Smooth muscle cell (in vitro differentiated cells): Measurements from ENCODE around the gene A3GALT2. TPM values are rescaled to one million over a fixed set of nuclear protein-coding genes. Genes with fewer than 3 reads are reported as not detected.

ENCODE experiments used
- DNase-seq: peaks from one replicate; lab custom pipeline; 2025; ENCODE audit not compliant: unreplicated experiment; lab: John Stamatoyannopoulos, UW
- H2AFZ ChIP-seq: fragments of 200-600 bp; sonication (generic); 2 replicates; pipeline ENCODE4 v1.6.0; 2016; ENCODE audit warnings: antibody characterized with exemption, low read depth, mild to moderate bottlenecking
- H3F3A ChIP-seq: fragments of 200-600 bp; sonication (generic); 2 replicates; pipeline ENCODE4 v1.6.0; 2017; ENCODE audit warnings: antibody characterized with exemption, low read depth
- H3K27ac ChIP-seq: fragments of 200-600 bp; sonication (generic); 2 replicates; pipeline ENCODE4 v1.5.1; 2016; ENCODE audit warnings: low read depth, mild to moderate bottlenecking
- H3K27me3 ChIP-seq: fragments of 200-600 bp; sonication (generic); 2 replicates; pipeline ENCODE4 v1.6.1; 2016; ENCODE audit warnings: low read depth, mild to moderate bottlenecking
- H3K36me3 ChIP-seq: fragments of 200-600 bp; sonication (generic); 2 replicates; pipeline ENCODE4 v1.5.1; 2016; ENCODE audit warnings: low read depth
- H3K4me1 ChIP-seq: fragments of 200-600 bp; sonication (generic); 2 replicates; pipeline ENCODE4 v1.5.1; 2016; ENCODE audit warnings: low read depth
- H3K4me2 ChIP-seq: fragments of 200-600 bp; sonication (generic); 2 replicates; pipeline ENCODE4 v1.6.0; 2016; ENCODE audit warnings: mild to moderate bottlenecking
- H3K4me3 ChIP-seq: fragments of 200-600 bp; sonication (generic); 2 replicates; pipeline ENCODE4 v1.5.1; 2016; ENCODE audit warnings: mild to moderate bottlenecking
- H3K79me2 ChIP-seq: fragments of 200-600 bp; sonication (generic); 2 replicates; pipeline ENCODE4 v1.6.0; 2016; ENCODE audit warnings: low read depth, mild to moderate bottlenecking
- H3K9ac ChIP-seq: fragments of 200-600 bp; sonication (generic); 2 replicates; pipeline ENCODE4 v1.6.0; 2016; ENCODE audit warnings: low read depth
- H3K9me3 ChIP-seq: fragments of 200-600 bp; sonication (generic); replicated peaks from 2 replicates; pipeline ENCODE4 v1.5.1; 2016; ENCODE audit warnings: low read depth
- H4K20me1 ChIP-seq: fragments of 200-600 bp; sonication (generic); 2 replicates; pipeline ENCODE4 v1.6.0; 2016; ENCODE audit warnings: low read depth
- WGBS: methylation state at CpG from one replicate; pipeline ENCODE4 v1.1.7; 2016; ENCODE audit warnings: low lambda C conversion rate; 5-methylcytosine and 5-hydroxymethylcytosine counted together
- polyA plus RNA-seq: library from polyadenylated mRNA; unstranded; fragments of >200 nt; fragmentation: Nextera tagmentation; extraction: Ambion mirVana; gene quantifications from 2 replicates; pipeline ENCODE4 v1.2.1, GENCODE V29; 2016
- total RNA-seq: library from RNA; depleted of rRNA; stranded (reverse); fragments of >200 nt; gene quantifications from 2 replicates; pipeline ENCODE4 v1.2.3, GENCODE V29; 2014
- TF ChIP-seq, protein P1 (sequence below): fragments of 200-600 bp; sonication (generic); IDR thresholded peaks from 2 replicates; pipeline ENCODE4 v1.5.1; 2017; ENCODE audit warnings: borderline replicate concordance, mild to moderate bottlenecking, antibody characterized with exemption; ENCODE audit not compliant: insufficient read depth, poor library complexity, severe bottlenecking

A3GALT2 gene
- total and polyA plus RNA-seq, 2 experiments from 2014 or later, result not detected

- Histone ChIP-seq H2AFZ (no peak overlapping the region), H3K27me3 (no peaks in the 10 kb centered on the region), H3K4me1 (peaks cover 22% of the 10 kb centered on the region), H4K20me1 (no peaks in the 10 kb centered on the region), H3K9me3 (no peaks in the 10 kb centered on the region), H3K4me3 (no peak overlapping the region), H3K27ac (no peak overlapping the region), H3K9ac (no peak overlapping the region), H3K36me3 (no peaks in the 10 kb centered on the region), H3K79me2 (peaks cover 4% of the 10 kb centered on the region), H3F3A (no peaks in the 10 kb centered on the region), H3K4me2 (no peak overlapping the region)
- no peak for DNase-seq
- WGBS, result 88% methylated on average over 16 of the region's 16 CpGs
- TF ChIP-seq, protein P1, sequence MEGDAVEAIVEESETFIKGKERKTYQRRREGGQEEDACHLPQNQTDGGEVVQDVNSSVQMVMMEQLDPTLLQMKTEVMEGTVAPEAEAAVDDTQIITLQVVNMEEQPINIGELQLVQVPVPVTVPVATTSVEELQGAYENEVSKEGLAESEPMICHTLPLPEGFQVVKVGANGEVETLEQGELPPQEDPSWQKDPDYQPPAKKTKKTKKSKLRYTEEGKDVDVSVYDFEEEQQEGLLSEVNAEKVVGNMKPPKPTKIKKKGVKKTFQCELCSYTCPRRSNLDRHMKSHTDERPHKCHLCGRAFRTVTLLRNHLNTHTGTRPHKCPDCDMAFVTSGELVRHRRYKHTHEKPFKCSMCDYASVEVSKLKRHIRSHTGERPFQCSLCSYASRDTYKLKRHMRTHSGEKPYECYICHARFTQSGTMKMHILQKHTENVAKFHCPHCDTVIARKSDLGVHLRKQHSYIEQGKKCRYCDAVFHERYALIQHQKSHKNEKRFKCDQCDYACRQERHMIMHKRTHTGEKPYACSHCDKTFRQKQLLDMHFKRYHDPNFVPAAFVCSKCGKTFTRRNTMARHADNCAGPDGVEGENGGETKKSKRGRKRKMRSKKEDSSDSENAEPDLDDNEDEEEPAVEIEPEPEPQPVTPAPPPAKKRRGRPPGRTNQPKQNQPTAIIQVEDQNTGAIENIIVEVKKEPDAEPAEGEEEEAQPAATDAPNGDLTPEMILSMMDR, result no peak
Observed at GRCh38 chr1:33354707-33355316, 33.9 kb upstream of the A3GALT2 start.

DNA sequence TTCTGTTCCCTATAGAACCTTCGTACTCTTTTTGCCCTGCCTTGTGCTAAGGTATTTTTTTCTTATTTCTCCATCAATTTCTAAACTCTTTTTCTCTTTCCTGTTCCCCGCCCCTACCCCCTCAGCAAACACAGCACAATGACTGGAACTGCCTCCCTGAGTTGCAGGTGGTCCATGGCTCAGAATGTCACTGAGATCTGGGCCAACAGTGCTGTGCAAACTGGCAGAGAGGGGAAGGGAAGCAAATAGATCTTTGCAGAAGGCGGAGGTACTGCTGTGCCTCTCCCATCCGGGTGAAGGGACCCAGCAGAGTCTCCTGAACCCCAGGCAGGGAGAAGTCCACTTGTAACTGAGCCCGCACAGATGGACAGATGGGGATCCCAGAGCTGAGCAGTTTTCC lies 32.6 kb upstream of the A3GALT2 start:
- Histone ChIP-seq H4K20me1 (peaks cover 8% of the 10 kb centered on the region), H3F3A (no peaks in the 10 kb centered on the region), H3K9me3 (no peaks in the 10 kb centered on the region), H3K4me3 (no peak overlapping the region), H3K27me3 (no peaks in the 10 kb centered on the region), H2AFZ (no peak overlapping the region), H3K36me3 (no peaks in the 10 kb centered on the region), H3K4me1 (peaks cover 21% of the 10 kb centered on the region), H3K9ac (no peak overlapping the region), H3K27ac (no peak overlapping the region), H3K79me2 (peaks cover 13% of the 10 kb centered on the region), H3K4me2 (no peak overlapping the region)
- 89% methylated on average over 5 of the region's 5 CpGs for WGBS
- no peak for DNase-seq
- TF ChIP-seq, protein P1, result no peak

DNA sequence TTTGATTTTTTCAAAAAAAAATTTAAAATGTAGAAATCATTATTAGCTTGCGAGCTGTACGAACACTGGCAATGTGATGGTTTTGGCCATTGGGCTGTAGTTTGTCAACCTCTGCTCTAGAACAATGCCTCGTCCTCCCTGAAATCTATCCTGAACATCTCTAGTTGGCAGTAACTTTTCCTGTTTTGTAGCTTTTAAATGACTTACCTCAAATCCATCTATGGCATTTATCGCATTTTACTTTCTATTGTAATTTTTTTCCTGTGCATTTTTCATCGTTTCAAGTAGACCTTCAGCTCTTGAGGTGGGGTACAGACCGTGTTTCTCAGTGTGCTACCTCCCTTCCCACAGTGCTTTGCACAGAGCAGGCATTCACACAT lies 30.4 kb upstream of the A3GALT2 start:
- Histone ChIP-seq H3K4me3 (no peak overlapping the region), H4K20me1 (peaks cover 29% of the 10 kb centered on the region), H3K9ac (no peak overlapping the region), H3K9me3 (no peaks in the 10 kb centered on the region), H3K4me2 (peak overlapping the region; percentile 94), H3F3A (peaks cover 2% of the 10 kb centered on the region), H2AFZ (no peak overlapping the region), H3K27me3 (no peaks in the 10 kb centered on the region), H3K36me3 (no peaks in the 10 kb centered on the region), H3K79me2 (peaks cover 33% of the 10 kb centered on the region), H3K4me1 (peaks cover 39% of the 10 kb centered on the region), H3K27ac (no peak overlapping the region)
- DNase-seq, result no peak
- WGBS, result 78% methylated on average over 6 of the region's 6 CpGs
- TF ChIP-seq, protein P1, result no peak

- H3K79me2 ChIP-seq, result peaks cover 38% of the 10 kb centered on the region
- H4K20me1 ChIP-seq, result peaks cover 29% of the 10 kb centered on the region
- H3K36me3 ChIP-seq, result no peaks in the 10 kb centered on the region
- TF ChIP-seq, protein P1, result no peak
- H3K9ac ChIP-seq, result no peak overlapping the region
- H3K4me2 ChIP-seq, result peak overlapping the region; percentile 94
- peak overlapping the region; percentile 68 for H3K4me3 ChIP-seq
- H2AFZ ChIP-seq, result peak overlapping the region; percentile 93
- no peaks in the 10 kb centered on the region for H3K27me3 ChIP-seq
- DNase-seq, result no peak
- 57% methylated on average over 6 of the region's 6 CpGs for WGBS
- peaks cover 44% of the 10 kb centered on the region for H3K4me1 ChIP-seq
- no peaks in the 10 kb centered on the region for H3K9me3 ChIP-seq
- peaks cover 8% of the 10 kb centered on the region for H3F3A ChIP-seq
- no peak overlapping the region for H3K27ac ChIP-seq
Observed at GRCh38 chr1:33350611-33351280, 29.8 kb upstream of the A3GALT2 start.
